Right lobe of liver (tissue), 6 donors: ENCODE data around the gene PDXDC1. TPM values are rescaled to one million over a fixed set of nuclear protein-coding genes. Genes with fewer than 3 reads are reported as not detected.

ENCODE experiments used
- ATAC-seq, 4 donors: fragments of 200-7000 bp; cut with Tn5 transposase; one replicate each; pipeline ENCODE4 v1.9.1; 2020; ENCODE audit warnings: mild to moderate bottlenecking in 4 of 4, moderate library complexity in 4 of 4
- DNase-seq, 3 donors: peaks; one replicate each; pipeline ENCODE4 v3.0.0-alpha.2; 2020
- H3K27ac ChIP-seq, 3 donors: fragments of 200-600 bp; one replicate each; pipeline ENCODE4 v1.8.0; 2022
- H3K27me3 ChIP-seq, 2 donors: fragments of 200-600 bp; one replicate each; pipeline ENCODE4 v1.8.0; 2022
- H3K36me3 ChIP-seq, 4 donors: fragments of 200-600 bp; sonication (generic) in 1 of 4; one replicate each; pipeline versions ENCODE4 v1.5.1 to v1.8.0; 2017 to 2022; ENCODE audit warnings: control low read depth in 1 of 4
- H3K4me1 ChIP-seq, 4 donors: fragments of 200-600 bp; sonication (generic) in 1 of 4; one replicate each; pipeline versions ENCODE4 v1.5.1 to v1.8.0; 2017 to 2022; ENCODE audit warnings: control low read depth in 1 of 4
- H3K4me3 ChIP-seq, 3 donors: fragments of 200-600 bp; one replicate each; pipeline ENCODE4 v1.8.0; 2022
- H3K9me3 ChIP-seq, 4 donors: fragments of 200-600 bp; sonication (generic) in 1 of 4; one replicate each; pipeline versions ENCODE4 v1.5.1 to v1.8.0; 2017 to 2022; ENCODE audit warnings: control low read depth in 1 of 4
- CTCF ChIP-seq, 4 donors: fragments of 200-600 bp in 3 of 4; fragments of 450-650 bp in 1 of 4; IDR thresholded peaks; one replicate each; pipeline versions ENCODE4 v1.5.1 to v1.8.0; 2016 to 2022; ENCODE audit warnings: antibody characterized with exemption in 4 of 4, mild to moderate bottlenecking in 2 of 4
- POLR2A ChIP-seq: fragments of 450-650 bp; IDR thresholded peaks from one replicate; pipeline ENCODE4 v1.6.1; 2017; ENCODE audit warnings: antibody characterized with exemption, mild to moderate bottlenecking
- WGBS: methylation state at CpG from one replicate; pipeline ENCODE4 v1.1.6; 2018; ENCODE audit warnings: low coverage, low lambda C conversion rate; ENCODE audit not compliant: insufficient coverage; ENCODE audit errors: missing lambda C conversion rate; 5-methylcytosine and 5-hydroxymethylcytosine counted together
- intact Hi-C, 2 donors: fragments of 100-400 bp; cut with DNase I; formaldehyde crosslinking; loops; one replicate each; pipeline versions ENCODE4 v1.11.2 to v1.14.1; 2022
- total RNA-seq, 6 experiments: library from RNA; depleted of rRNA in 2 of 6; stranded (reverse); fragments of >200 nt in 2 of 6; fragmentation: NEBNext Ultra II Directional in 3 of 6; extraction: Animal tissue kit (Norgen Biotek cat#: 25700) in 3 of 6; gene quantifications; one replicate each; pipeline versions ENCODE4 v1.1.0 to v1.2.4, GENCODE V29; 2016 to 2023
- donor health status: DM: no; HTN: yes; CAD: no.
- donor health status: DM: no; HTN: no; CAD: no.
- donor health status: DM: no; HTN: no; CAD: no.
- donor health status: DM: no; HTN: yes; CAD: no.
- donor health status: DM: no; HTN: yes; CAD: no.

The PDXDC1 gene
- total RNA-seq, 6 experiments from 2014 or later: 78.8 to 144 (median 111) TPM

GRCh38 chr16:15051387-15051951 lies 76.6 kb downstream of the PDXDC1 start:
- H3K4me3 ChIP-seq: no peak overlapping the region
- H3K4me1 ChIP-seq: peaks cover 0 to 25% (median 9%) of the 10 kb centered on the region in 4 donors
- TF ChIP-seq POLR2A (no peak), CTCF (IDR thresholded peaks at IDR 0.05) (no peak)
- H3K27me3 ChIP-seq: no peaks in the 10 kb centered on the region
- H3K9me3 ChIP-seq: no peaks in the 10 kb centered on the region
- 93% methylated on average over 8 of the region's 9 CpGs for WGBS
- no peaks in the 10 kb centered on the region for H3K36me3 ChIP-seq
- DNase-seq (no peak), ATAC-seq (no peak)
- intact Hi-C loops: no loop called here
- H3K27ac ChIP-seq: no peak overlapping the region

GRCh38 chr16:15052747-15053476 lies 78.1 kb downstream of the PDXDC1 start:
- no peak for TF ChIP-seq CTCF (IDR thresholded peaks at IDR 0.05)
- no peak for TF ChIP-seq POLR2A
- no peak overlapping the region for H3K4me3 ChIP-seq
- no peak for DNase-seq
- no peaks in the 10 kb centered on the region for H3K36me3 ChIP-seq
- WGBS: 64% methylated on average over 10 of the region's 10 CpGs
- H3K27me3 ChIP-seq: no peaks in the 10 kb centered on the region
- intact Hi-C loops: no loop called here
- no peak for ATAC-seq
- peak overlapping the region in 1 of 3 donors; percentile 12 for H3K27ac ChIP-seq
- no peaks in the 10 kb centered on the region for H3K9me3 ChIP-seq
- peaks cover 0 to 39% (median 13%) of the 10 kb centered on the region in 4 donors for H3K4me1 ChIP-seq

DNA sequence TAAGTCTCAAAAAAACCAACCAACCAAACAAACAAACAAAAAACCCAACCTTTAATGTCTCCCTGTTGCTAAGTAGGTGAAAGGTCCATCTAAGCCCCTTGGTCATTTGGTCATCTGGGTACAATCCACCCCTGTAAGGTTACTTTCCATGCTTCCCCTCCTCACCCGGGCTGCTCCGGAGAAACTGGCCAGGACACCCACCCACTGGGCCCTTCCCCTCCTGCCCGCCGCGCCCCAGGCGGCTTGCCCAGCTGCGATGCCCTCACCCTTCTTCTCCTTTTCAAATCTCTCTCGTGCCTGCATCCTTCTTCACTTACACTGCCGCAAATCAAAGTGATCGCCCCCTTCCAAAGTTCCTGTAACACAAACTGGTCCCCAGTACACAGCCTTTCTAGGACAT lies 79.1 kb downstream of the PDXDC1 start:
- H3K27me3 ChIP-seq: no peaks in the 10 kb centered on the region
- H3K36me3 ChIP-seq: peaks cover 0 to 5% (median 0%) of the 10 kb centered on the region in 4 donors
- H3K4me1 ChIP-seq: peaks cover 0 to 48% (median 16%) of the 10 kb centered on the region in 4 donors
- TF ChIP-seq CTCF (IDR thresholded peaks at IDR 0.05) (no peak), POLR2A (no peak)
- DNase-seq (no peak), ATAC-seq (no peak)
- intact Hi-C loops: no loop called here
- no peak overlapping the region for H3K4me3 ChIP-seq
- 73% methylated on average over 4 of the region's 10 CpGs for WGBS
- H3K27ac ChIP-seq: no peak overlapping the region
- no peaks in the 10 kb centered on the region for H3K9me3 ChIP-seq

DNA sequence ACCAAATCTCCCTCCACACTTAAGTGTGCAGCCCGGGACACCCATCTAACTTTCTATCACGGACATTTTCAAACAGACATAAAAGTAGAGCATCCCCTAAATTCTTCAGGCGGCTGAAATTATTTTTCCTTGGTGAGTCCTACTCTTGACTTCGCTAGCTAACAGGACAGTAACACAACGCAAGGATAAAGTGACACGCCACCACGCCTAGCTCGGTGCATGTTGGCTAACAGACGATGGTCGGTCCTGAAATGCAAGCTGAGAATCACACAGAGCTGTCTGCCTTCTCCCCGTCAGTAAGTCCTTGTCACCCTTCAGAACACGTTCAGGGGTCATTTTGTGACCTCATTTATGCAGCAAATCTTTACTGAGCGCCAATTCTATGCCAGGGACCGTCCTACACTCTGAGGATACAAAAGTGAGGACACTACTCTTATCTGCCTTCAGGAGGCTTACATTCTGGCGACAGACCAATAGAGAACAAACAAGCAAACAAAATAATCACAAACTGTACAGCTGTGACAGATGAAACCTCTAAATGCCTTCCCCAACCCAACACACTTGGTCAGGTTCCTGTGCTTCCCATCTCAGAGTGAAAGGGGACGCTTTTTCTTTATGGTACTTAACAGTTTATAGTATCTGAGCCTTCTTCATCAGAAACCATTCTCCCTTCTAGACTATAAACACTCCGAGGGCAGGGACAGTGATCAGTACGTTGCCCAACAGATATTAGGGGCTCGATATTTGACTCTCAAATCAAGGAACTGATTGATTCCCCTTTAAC lies 79.7 kb downstream of the PDXDC1 start:
- H3K27ac ChIP-seq: peak overlapping the region in 2 of 3 donors; percentile 58 to 82
- no peaks in the 10 kb centered on the region for H3K27me3 ChIP-seq
- H3K4me3 ChIP-seq: peak overlapping the region; percentile 75 to 97 (median 92)
- intact Hi-C loops: no loop called here
- 72% methylated on average over 19 of the region's 19 CpGs for whole genome bisulfite sequencing
- no peaks in the 10 kb centered on the region for H3K9me3 ChIP-seq
- TF ChIP-seq POLR2A: no peak
- TF ChIP-seq CTCF (IDR thresholded peaks at IDR 0.05): no peak
- H3K36me3 ChIP-seq: peaks cover 0 to 11% (median 2%) of the 10 kb centered on the region in 4 donors
- no peak for ATAC-seq
- DNase-seq: no peak
- H3K4me1 ChIP-seq: peaks cover 0 to 46% (median 16%) of the 10 kb centered on the region in 4 donors
